Measurements from ENCODE around the gene TRUB2.

DNA sequence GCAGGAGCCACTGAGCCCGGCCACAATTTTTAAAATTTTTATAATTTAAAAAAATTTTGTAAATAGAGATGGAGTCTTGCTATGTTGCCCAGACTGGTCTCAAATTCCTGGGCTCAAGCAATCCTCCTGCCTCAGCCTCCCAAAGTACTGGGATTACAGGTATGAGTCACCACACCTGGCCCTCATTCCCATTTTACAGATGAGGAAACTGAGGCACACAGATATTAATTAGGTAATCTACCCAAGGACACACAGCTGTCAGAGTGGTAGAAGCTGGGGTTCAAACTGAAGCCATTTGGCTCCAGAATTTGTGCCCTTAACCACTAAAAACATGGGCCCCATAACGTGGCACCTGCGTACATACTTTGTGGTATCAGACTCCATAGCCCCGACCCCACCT lies 7.5 kb downstream of the TRUB2 start:
- TF ChIP-seq POLR2AphosphoS5 (IDR thresholded peaks at IDR 0.05; ENCODE audit: low read depth, low read length) (no peak), POLR2A (IDR thresholded peaks at IDR 0.05; ENCODE audit: low read depth, low read length) (no peak), TAF1 (IDR thresholded peaks at IDR 0.05; ENCODE audit: borderline replicate concordance, low read depth, low read length) (no peak)

Data from GM12892 (cell line).